ENCODE data around the gene CUTA. TPM values are rescaled to one million over a fixed set of nuclear protein-coding genes. Genes with fewer than 3 reads are reported as not detected.

The CUTA gene
- polyA plus RNA-seq, 1 of the 3 experiments (the other 2 are of a cell fraction): 444 TPM

DNA sequence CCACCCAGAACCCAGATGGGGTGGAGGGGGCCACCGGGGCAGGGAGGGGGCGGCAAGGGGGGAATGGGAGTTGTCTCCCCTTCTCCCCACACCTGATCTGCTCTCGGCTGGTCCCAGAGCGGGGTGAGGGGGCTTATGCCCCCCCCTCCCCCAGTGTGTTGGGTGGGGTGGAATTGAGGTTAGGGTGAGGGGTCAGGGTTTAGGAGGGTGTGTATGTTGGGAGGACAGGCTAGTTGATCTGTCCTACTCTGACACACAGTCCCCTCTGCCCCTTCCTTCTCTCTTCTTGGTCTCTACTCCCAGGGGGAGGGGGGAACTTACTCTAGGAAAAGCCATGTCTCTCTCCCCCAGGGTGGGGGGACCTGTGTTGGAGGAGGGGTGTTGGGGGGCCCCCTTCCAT, 34.6 kb upstream of the CUTA start:
- POLR2A ChIA-PET: no interaction called here
- H3K4me2 ChIP-seq: no peak overlapping the region; the same call in 1 of the 2 replicates
- TF ChIP-seq, protein P1, sequence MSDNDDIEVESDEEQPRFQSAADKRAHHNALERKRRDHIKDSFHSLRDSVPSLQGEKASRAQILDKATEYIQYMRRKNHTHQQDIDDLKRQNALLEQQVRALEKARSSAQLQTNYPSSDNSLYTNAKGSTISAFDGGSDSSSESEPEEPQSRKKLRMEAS (IDR thresholded peaks at IDR 0.05; ENCODE audit: low read depth): no peak
- no peak for TF ChIP-seq TCF12 (IDR thresholded peaks at IDR 0.05)
- no peak for TF ChIP-seq TEAD4 (IDR thresholded peaks at IDR 0.05; ENCODE audit: borderline replicate concordance, insufficient read depth)
- no peak for TF ChIP-seq PBX3 (IDR thresholded peaks at IDR 0.05)
- TF ChIP-seq MEF2A (IDR thresholded peaks at IDR 0.05; ENCODE audit: borderline replicate concordance, low read depth): no peak
- no peak for TF ChIP-seq USF2 (IDR thresholded peaks at IDR 0.05; ENCODE audit: borderline replicate concordance, low read depth, low read length)
- no peak for TF ChIP-seq NRF1 (IDR thresholded peaks at IDR 0.05; ENCODE audit: low read depth, low read length)
- TF ChIP-seq ZBTB33 (IDR thresholded peaks at IDR 0.05; ENCODE audit: borderline replicate concordance, low read depth): no peak
- no peak for TF ChIP-seq ELF1 (IDR thresholded peaks at IDR 0.05)
- no peak for TF ChIP-seq IRF3 (IDR thresholded peaks at IDR 0.05; ENCODE audit: low read depth, low read length)
- no peaks in the 10 kb centered on the region for H4K20me1 ChIP-seq (ENCODE audit: insufficient read depth)
- H3K27ac ChIP-seq (ENCODE audit: low read depth in 2 of 2, low read length in 1 of 2): no peak overlapping the region
- peaks cover 10 to 37% of the 10 kb centered on the region in 2 experiments for H3K36me3 ChIP-seq (replicated peaks in 1 of 2; ENCODE audit: control insufficient read depth in 1 of 2, insufficient read depth in 2 of 2, low read length in 1 of 2)
- no peak overlapping the region for H3K9ac ChIP-seq
- no peaks in the 10 kb centered on the region for H3K9me2 ChIP-seq
- H3F3A ChIP-seq (replicated peaks; ENCODE audit: insufficient read depth): peaks cover 17% of the 10 kb centered on the region
- 96% methylated on average over 4 of the region's 4 CpGs for WGBS (ENCODE audit: low lambda C conversion rate)
- CTCF ChIA-PET: no interaction called here
- DNase-seq: peak; percentile 37
- peaks cover 0 to 21% of the 10 kb centered on the region in 2 experiments; a peak in 1 of 4 replicates for H3K4me1 ChIP-seq (ENCODE audit: control insufficient read depth in 1 of 2, insufficient read depth in 2 of 2, low read depth in 1 of 2, low read length in 1 of 2)
- H3K9me3 ChIP-seq: no peaks in the 10 kb centered on the region
- no peak overlapping the region for H3K4me3 ChIP-seq (ENCODE audit: low read depth in 2 of 2, low read length in 1 of 2)
- peaks cover 32% of the 10 kb centered on the region for H3K79me2 ChIP-seq (ENCODE audit: insufficient read depth)
- no peak overlapping the region for H2AFZ ChIP-seq (ENCODE audit: low read depth)
- H3K27me3 ChIP-seq (ENCODE audit: insufficient read depth): no peaks in the 10 kb centered on the region

DNA sequence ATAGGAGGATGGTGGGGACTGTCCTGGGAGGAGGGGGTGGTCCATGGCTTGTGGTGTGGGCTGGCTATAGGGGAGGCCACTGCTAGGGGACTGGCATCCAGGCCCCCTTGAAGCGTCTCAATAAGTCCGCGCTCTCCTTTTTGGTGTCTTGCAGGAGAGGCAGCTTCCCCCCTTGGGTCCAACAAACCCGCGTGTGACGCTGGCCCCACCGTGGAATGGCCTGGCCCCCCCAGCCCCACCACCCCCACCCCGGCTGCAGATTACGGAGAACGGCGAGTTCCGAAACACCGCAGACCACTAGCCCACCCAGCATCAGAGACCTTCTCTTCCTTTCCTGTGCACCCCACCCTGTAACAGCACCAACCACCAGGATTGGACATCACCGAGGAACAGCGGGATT, 33.7 kb upstream of the CUTA start:
- Histone ChIP-seq H3K9me3 (no peaks in the 10 kb centered on the region), H3K4me3 (ENCODE audit: low read depth in 2 of 2, low read length in 1 of 2) (no peak overlapping the region), H3K4me1 (ENCODE audit: control insufficient read depth in 1 of 2, insufficient read depth in 2 of 2, low read depth in 1 of 2, low read length in 1 of 2) (peaks cover 0 to 21% of the 10 kb centered on the region in 2 experiments; a peak in 1 of 4 replicates), H3K27ac (ENCODE audit: low read depth in 2 of 2, low read length in 1 of 2) (no peak overlapping the region), H3F3A (replicated peaks; ENCODE audit: insufficient read depth) (peaks cover 17% of the 10 kb centered on the region), H3K27me3 (ENCODE audit: insufficient read depth) (no peaks in the 10 kb centered on the region), H3K79me2 (ENCODE audit: insufficient read depth) (peaks cover 32% of the 10 kb centered on the region), H3K9me2 (no peaks in the 10 kb centered on the region), H2AFZ (ENCODE audit: low read depth) (no peak overlapping the region), H3K9ac (no peak overlapping the region), H3K4me2 (no peak overlapping the region), H3K36me3 (replicated peaks in 1 of 2; ENCODE audit: control insufficient read depth in 1 of 2, insufficient read depth in 2 of 2, low read length in 1 of 2) (peaks cover 5 to 38% of the 10 kb centered on the region in 2 experiments), H4K20me1 (ENCODE audit: insufficient read depth) (no peaks in the 10 kb centered on the region)
- POLR2A ChIA-PET: interaction anchor here (2.0 kb wide), 1 partner anchor 10 kb away, joined by 9 read pairs; no protein-coding TSS in a partner anchor
- DNase-seq: no peak
- WGBS (ENCODE audit: low lambda C conversion rate): 98% methylated on average over 14 of the region's 15 CpGs
- CTCF ChIA-PET: no interaction called here
- TF ChIP-seq FOXM1 (IDR thresholded peaks at IDR 0.05; ENCODE audit: low read depth) (no peak), JUND (IDR thresholded peaks at IDR 0.05) (no peak), RXRA (IDR thresholded peaks at IDR 0.05; ENCODE audit: borderline replicate concordance, low read depth) (no peak), FOSL2 (IDR thresholded peaks at IDR 0.05; ENCODE audit: borderline replicate concordance, low read depth) (no peak), EZH2phosphoT487 (IDR thresholded peaks at IDR 0.05; ENCODE audit: borderline replicate concordance, low read depth) (no peak), MXI1 (IDR thresholded peaks at IDR 0.05; ENCODE audit: low read depth, low read length) (no peak), CHD2 (IDR thresholded peaks at IDR 0.05; ENCODE audit: low read length, partially characterized antibody) (no peak), PBX3 (IDR thresholded peaks at IDR 0.05) (no peak), REST (IDR thresholded peaks at IDR 0.05; ENCODE audit: low read depth, low read length) (no peak)

Measured in SK-N-SH (cell line).